ENCODE results near the gene RUSC2.

Gene RUSC2

GRCh38 chr9:35518225-35518821 lies 28.4 kb downstream of the RUSC2 start:
- no peak overlapping the region for H3K18ac ChIP-seq (ENCODE audit: low read length)
- no peaks in the 10 kb centered on the region for H3K27me3 ChIP-seq (ENCODE audit: control insufficient read depth in 3 of 3, insufficient read depth in 3 of 3, low read depth in 1 of 3, low read length in 3 of 3)
- no peak overlapping the region for H3K14ac ChIP-seq (ENCODE audit: low read length)
- H3K9me3 ChIP-seq (replicated peaks in 1 of 2; ENCODE audit: control insufficient read depth in 2 of 2, insufficient read depth in 1 of 2, low read depth in 1 of 2, low read length in 2 of 2) = no peaks in the 10 kb centered on the region
- H3K79me1 ChIP-seq (ENCODE audit: low read depth, low read length) = no peaks in the 10 kb centered on the region
- no peak overlapping the region for H3K4me2 ChIP-seq (ENCODE audit: insufficient read depth, low read length, poor library complexity, severe bottlenecking)
- WGBS, 2 donors (ENCODE audit: extremely low coverage in 2 of 2, insufficient read length in 2 of 2, insufficient replicate concordance in 1 of 2) = no CpG with 5 or more reads among the region's 4 CpGs
- no peak overlapping the region for H2BK12ac ChIP-seq (ENCODE audit: low read length)
- H2BK5ac ChIP-seq (ENCODE audit: low read length) = no peak overlapping the region
- no peak overlapping the region for H2BK120ac ChIP-seq (ENCODE audit: low read depth, low read length)
- H3K27ac ChIP-seq (replicated peaks; ENCODE audit: low read length) = peak overlapping the region; percentile 38
- H3K4ac ChIP-seq (ENCODE audit: low read length) = no peak overlapping the region
- no peak overlapping the region for H3K9ac ChIP-seq (ENCODE audit: low read depth, low read length, poor library complexity)
- H3K4me3 ChIP-seq (ENCODE audit: low read length in 2 of 2) = no peak overlapping the region
- no peak overlapping the region for H2AFZ ChIP-seq (ENCODE audit: low read length)
- no peak overlapping the region for H4K91ac ChIP-seq (ENCODE audit: low read depth, low read length, poor library complexity)
- no peak overlapping the region for H2BK15ac ChIP-seq (ENCODE audit: low read length)
- peaks cover 23 to 31% of the 10 kb centered on the region in 2 donors for H3K4me1 ChIP-seq (ENCODE audit: control insufficient read depth in 2 of 2, insufficient read depth in 1 of 2, low read depth in 1 of 2, low read length in 2 of 2)
- no peak overlapping the region for H3K23ac ChIP-seq (ENCODE audit: low read depth, low read length, poor library complexity)
- H3K36me3 ChIP-seq (replicated peaks in 1 of 2; ENCODE audit: control insufficient read depth in 2 of 2, insufficient read depth in 2 of 2, low read length in 2 of 2) = no peaks in the 10 kb centered on the region
- H4K8ac ChIP-seq (ENCODE audit: low read depth, low read length) = no peak overlapping the region
- no peak overlapping the region for H2AK5ac ChIP-seq (ENCODE audit: low read depth, low read length)
- peak; percentile 64 for DNase-seq (ENCODE audit: low spot score)

GRCh38 chr9:35518981-35519679 lies 29.2 kb downstream of the RUSC2 start:
- H3K4me1 ChIP-seq (ENCODE audit: control insufficient read depth in 2 of 2, insufficient read depth in 1 of 2, low read depth in 1 of 2, low read length in 2 of 2) = peaks cover 23 to 31% of the 10 kb centered on the region in 2 donors
- no peak overlapping the region for H3K23ac ChIP-seq (ENCODE audit: low read depth, low read length, poor library complexity)
- no peak overlapping the region for H2BK12ac ChIP-seq (ENCODE audit: low read length)
- H3K36me3 ChIP-seq (replicated peaks in 1 of 2; ENCODE audit: control insufficient read depth in 2 of 2, insufficient read depth in 2 of 2, low read length in 2 of 2) = no peaks in the 10 kb centered on the region
- H4K8ac ChIP-seq (ENCODE audit: low read depth, low read length) = no peak overlapping the region
- no peak overlapping the region for H2AK5ac ChIP-seq (ENCODE audit: low read depth, low read length)
- no peak overlapping the region for H3K4me2 ChIP-seq (ENCODE audit: insufficient read depth, low read length, poor library complexity, severe bottlenecking)
- H3K14ac ChIP-seq (ENCODE audit: low read length) = no peak overlapping the region
- no peak overlapping the region for H3K4ac ChIP-seq (ENCODE audit: low read length)
- WGBS, 2 donors (ENCODE audit: extremely low coverage in 2 of 2, insufficient read length in 2 of 2, insufficient replicate concordance in 1 of 2) = no CpG with 5 or more reads among the region's 5 CpGs
- no peak overlapping the region for H2BK15ac ChIP-seq (ENCODE audit: low read length)
- no peaks in the 10 kb centered on the region for H3K79me1 ChIP-seq (ENCODE audit: low read depth, low read length)
- H4K91ac ChIP-seq (ENCODE audit: low read depth, low read length, poor library complexity) = no peak overlapping the region
- no peaks in the 10 kb centered on the region for H3K27me3 ChIP-seq (ENCODE audit: control insufficient read depth in 3 of 3, insufficient read depth in 3 of 3, low read depth in 1 of 3, low read length in 3 of 3)
- H2AFZ ChIP-seq (ENCODE audit: low read length) = no peak overlapping the region
- H3K9ac ChIP-seq (ENCODE audit: low read depth, low read length, poor library complexity) = no peak overlapping the region
- no peak overlapping the region for H2BK5ac ChIP-seq (ENCODE audit: low read length)
- no peaks in the 10 kb centered on the region for H3K9me3 ChIP-seq (replicated peaks in 1 of 2; ENCODE audit: control insufficient read depth in 2 of 2, insufficient read depth in 1 of 2, low read depth in 1 of 2, low read length in 2 of 2)
- peak overlapping the region; percentile 38 for H3K27ac ChIP-seq (replicated peaks; ENCODE audit: low read length)
- H3K4me3 ChIP-seq (ENCODE audit: low read length in 2 of 2) = no peak overlapping the region
- no peak overlapping the region for H2BK120ac ChIP-seq (ENCODE audit: low read depth, low read length)
- no peak overlapping the region for H3K18ac ChIP-seq (ENCODE audit: low read length)
- DNase-seq (ENCODE audit: low spot score) = no peak

GRCh38 chr9:35519692-35520363 lies 29.9 kb downstream of the RUSC2 start:
- no peak overlapping the region for H2BK5ac ChIP-seq (ENCODE audit: low read length)
- H3K27me3 ChIP-seq (ENCODE audit: control insufficient read depth in 3 of 3, insufficient read depth in 3 of 3, low read depth in 1 of 3, low read length in 3 of 3) = no peaks in the 10 kb centered on the region
- DNase-seq (ENCODE audit: low spot score) = no peak
- no peak overlapping the region for H3K4me2 ChIP-seq (ENCODE audit: insufficient read depth, low read length, poor library complexity, severe bottlenecking)
- H3K9ac ChIP-seq (ENCODE audit: low read depth, low read length, poor library complexity) = no peak overlapping the region
- no peak overlapping the region for H3K4ac ChIP-seq (ENCODE audit: low read length)
- H3K9me3 ChIP-seq (replicated peaks in 1 of 2; ENCODE audit: control insufficient read depth in 2 of 2, insufficient read depth in 1 of 2, low read depth in 1 of 2, low read length in 2 of 2) = no peaks in the 10 kb centered on the region
- H3K18ac ChIP-seq (ENCODE audit: low read length) = no peak overlapping the region
- no peak overlapping the region for H2AFZ ChIP-seq (ENCODE audit: low read length)
- no peaks in the 10 kb centered on the region for H3K36me3 ChIP-seq (replicated peaks in 1 of 2; ENCODE audit: control insufficient read depth in 2 of 2, insufficient read depth in 2 of 2, low read length in 2 of 2)
- H2BK15ac ChIP-seq (ENCODE audit: low read length) = no peak overlapping the region
- H3K4me3 ChIP-seq (ENCODE audit: low read length in 2 of 2) = no peak overlapping the region
- no peak overlapping the region for H2BK12ac ChIP-seq (ENCODE audit: low read length)
- H2BK120ac ChIP-seq (ENCODE audit: low read depth, low read length) = no peak overlapping the region
- no peak overlapping the region for H3K23ac ChIP-seq (ENCODE audit: low read depth, low read length, poor library complexity)
- no peak overlapping the region for H3K14ac ChIP-seq (ENCODE audit: low read length)
- no peak overlapping the region for H4K91ac ChIP-seq (ENCODE audit: low read depth, low read length, poor library complexity)
- H3K79me1 ChIP-seq (ENCODE audit: low read depth, low read length) = no peaks in the 10 kb centered on the region
- no peak overlapping the region for H2AK5ac ChIP-seq (ENCODE audit: low read depth, low read length)
- no peak overlapping the region for H3K27ac ChIP-seq (replicated peaks; ENCODE audit: low read length)
- no CpG with 5 or more reads among the region's 1 CpG for WGBS, 2 donors (ENCODE audit: extremely low coverage in 2 of 2, insufficient read length in 2 of 2, insufficient replicate concordance in 1 of 2)
- no peak overlapping the region for H4K8ac ChIP-seq (ENCODE audit: low read depth, low read length)
- H3K4me1 ChIP-seq (ENCODE audit: control insufficient read depth in 2 of 2, insufficient read depth in 1 of 2, low read depth in 1 of 2, low read length in 2 of 2) = peaks cover 23 to 31% of the 10 kb centered on the region in 2 donors

- Histone ChIP-seq H3K27ac (replicated peaks; ENCODE audit: low read length) (no peak overlapping the region), H3K9ac (ENCODE audit: low read depth, low read length, poor library complexity) (no peak overlapping the region), H4K8ac (ENCODE audit: low read depth, low read length) (no peak overlapping the region), H3K4me2 (ENCODE audit: insufficient read depth, low read length, poor library complexity, severe bottlenecking) (no peak overlapping the region), H4K91ac (ENCODE audit: low read depth, low read length, poor library complexity) (no peak overlapping the region), H3K4ac (ENCODE audit: low read length) (no peak overlapping the region), H3K79me1 (ENCODE audit: low read depth, low read length) (no peaks in the 10 kb centered on the region), H3K18ac (ENCODE audit: low read length) (no peak overlapping the region), H2BK12ac (ENCODE audit: low read length) (no peak overlapping the region), H3K27me3 (ENCODE audit: control insufficient read depth in 3 of 3, insufficient read depth in 3 of 3, low read depth in 1 of 3, low read length in 3 of 3) (no peaks in the 10 kb centered on the region), H3K36me3 (replicated peaks in 1 of 2; ENCODE audit: control insufficient read depth in 2 of 2, insufficient read depth in 2 of 2, low read length in 2 of 2) (no peaks in the 10 kb centered on the region), H2BK5ac (ENCODE audit: low read length) (no peak overlapping the region), H2BK120ac (ENCODE audit: low read depth, low read length) (no peak overlapping the region), H2BK15ac (ENCODE audit: low read length) (no peak overlapping the region), H3K4me3 (ENCODE audit: low read length in 2 of 2) (no peak overlapping the region), H2AK5ac (ENCODE audit: low read depth, low read length) (no peak overlapping the region), H3K9me3 (replicated peaks in 1 of 2; ENCODE audit: control insufficient read depth in 2 of 2, insufficient read depth in 1 of 2, low read depth in 1 of 2, low read length in 2 of 2) (no peaks in the 10 kb centered on the region), H3K14ac (ENCODE audit: low read length) (no peak overlapping the region), H3K23ac (ENCODE audit: low read depth, low read length, poor library complexity) (no peak overlapping the region), H3K4me1 (ENCODE audit: control insufficient read depth in 2 of 2, insufficient read depth in 1 of 2, low read depth in 1 of 2, low read length in 2 of 2) (peaks cover 23 to 31% of the 10 kb centered on the region in 2 donors), H2AFZ (ENCODE audit: low read length) (no peak overlapping the region)
- DNase-seq (ENCODE audit: low spot score) = no peak
- WGBS, 2 donors (ENCODE audit: extremely low coverage in 2 of 2, insufficient read length in 2 of 2, insufficient replicate concordance in 1 of 2) = no CpG with 5 or more reads among the region's 1 CpG
Observed at GRCh38 chr9:35520364-35520710, 30.4 kb downstream of the RUSC2 start.

All from neuronal stem cell (in vitro differentiated cells).